ENCODE results near the gene POP5. TPM values are rescaled to one million over a fixed set of nuclear protein-coding genes. Genes with fewer than 3 reads are reported as not detected.

Gene POP5
- total RNA-seq, 1 experiment from 2014 or later, result 41.0 TPM

- Histone ChIP-seq H3K4me3 (ENCODE audit: low read depth, low read length, poor library complexity, severe bottlenecking) (no peak overlapping the region), H3K9me3 (ENCODE audit: low read depth, low read length, poor library complexity, severe bottlenecking) (no peaks in the 10 kb centered on the region), H3K4me1 (ENCODE audit: insufficient read depth, low read length, poor library complexity, severe bottlenecking) (no peaks in the 10 kb centered on the region), H3K36me3 (ENCODE audit: insufficient read depth, low read length, poor library complexity, severe bottlenecking) (no peaks in the 10 kb centered on the region), H3K27ac (ENCODE audit: low read depth, low read length, poor library complexity, severe bottlenecking) (no peak overlapping the region), H3K27me3 (replicated peaks; ENCODE audit: insufficient read depth, low read depth, low read length, poor library complexity) (no peaks in the 10 kb centered on the region)
- ChIA-PET CTCF (no interaction called here), POLR2A (ENCODE audit: low non-redundant PET) (no interaction called here)
- BruUV-seq (replicated peaks), result no TSS peak
- intact Hi-C loops (cut with micrococcal nuclease; ENCODE audit: unreplicated experiment), result no loop called here
- no peak for TF ChIP-seq CTCF (conservative IDR thresholded peaks at IDR 0.05; ENCODE audit: low read depth, low read length)
- no peak for DNase-seq (ENCODE audit: low spot score)
Measured at GRCh38 chr12:120592121-120593049, 11.2 kb upstream of the POP5 start.

- Histone ChIP-seq H3K27me3 (replicated peaks; ENCODE audit: insufficient read depth, low read depth, low read length, poor library complexity) (no peaks in the 10 kb centered on the region), H3K9me3 (ENCODE audit: low read depth, low read length, poor library complexity, severe bottlenecking) (no peaks in the 10 kb centered on the region), H3K36me3 (ENCODE audit: insufficient read depth, low read length, poor library complexity, severe bottlenecking) (no peaks in the 10 kb centered on the region), H3K4me3 (ENCODE audit: low read depth, low read length, poor library complexity, severe bottlenecking) (no peak overlapping the region), H3K27ac (ENCODE audit: low read depth, low read length, poor library complexity, severe bottlenecking) (no peak overlapping the region), H3K4me1 (ENCODE audit: insufficient read depth, low read length, poor library complexity, severe bottlenecking) (no peaks in the 10 kb centered on the region)
- POLR2A ChIA-PET (ENCODE audit: low non-redundant PET), result no interaction called here
- no TSS peak for BruUV-seq (replicated peaks)
- CTCF ChIA-PET, result no interaction called here
- DNase-seq (ENCODE audit: low spot score), result no peak
- intact Hi-C loops (cut with micrococcal nuclease; ENCODE audit: unreplicated experiment), result no loop called here
- TF ChIP-seq CTCF (conservative IDR thresholded peaks at IDR 0.05; ENCODE audit: low read depth, low read length) (no peak), EZH2 (IDR thresholded peaks at IDR 0.05; ENCODE audit: borderline replicate concordance, low read depth, low read length, poor library complexity, severe bottlenecking) (no peak)
Measured at GRCh38 chr12:120590741-120591407, 9.7 kb upstream of the POP5 start.

GRCh38 chr12:120588948-120589930 is 8.0 kb upstream of the POP5 start:
- no TSS peak for BruUV-seq (replicated peaks)
- H3K4me3 ChIP-seq (ENCODE audit: low read depth, low read length, poor library complexity, severe bottlenecking), result no peak overlapping the region
- DNase-seq (ENCODE audit: low spot score), result no peak
- ChIA-PET CTCF (no interaction called here), POLR2A (ENCODE audit: low non-redundant PET) (no interaction called here)
- no peaks in the 10 kb centered on the region for H3K27me3 ChIP-seq (replicated peaks; ENCODE audit: insufficient read depth, low read depth, low read length, poor library complexity)
- H3K4me1 ChIP-seq (ENCODE audit: insufficient read depth, low read length, poor library complexity, severe bottlenecking), result no peaks in the 10 kb centered on the region
- no peaks in the 10 kb centered on the region for H3K36me3 ChIP-seq (ENCODE audit: insufficient read depth, low read length, poor library complexity, severe bottlenecking)
- no peak overlapping the region for H3K27ac ChIP-seq (ENCODE audit: low read depth, low read length, poor library complexity, severe bottlenecking)
- TF ChIP-seq CTCF (conservative IDR thresholded peaks at IDR 0.05; ENCODE audit: low read depth, low read length) (no peak), EZH2 (IDR thresholded peaks at IDR 0.05; ENCODE audit: borderline replicate concordance, low read depth, low read length, poor library complexity, severe bottlenecking) (no peak)
- H3K9me3 ChIP-seq (ENCODE audit: low read depth, low read length, poor library complexity, severe bottlenecking), result no peaks in the 10 kb centered on the region
- intact Hi-C loops (cut with micrococcal nuclease; ENCODE audit: unreplicated experiment), result no loop called here
